Mesodermal cell (in vitro differentiated cells): ENCODE results near the gene KAZN.

Experiments used
- H3K27ac ChIP-seq: 2 replicates; pipeline ENCODE4 v1.7.0; 2013; ENCODE audit warnings: mild to moderate bottlenecking, low read depth, low read length, moderate library complexity; ENCODE audit not compliant: severe bottlenecking
- H3K36me3 ChIP-seq: 2 replicates; pipeline ENCODE4 v1.7.1; 2013; ENCODE audit warnings: mild to moderate bottlenecking, low read length, moderate library complexity; ENCODE audit not compliant: control insufficient read depth, insufficient read depth
- H3K4me1 ChIP-seq: one replicate; pipeline ENCODE4 v1.7.1; 2013; ENCODE audit warnings: mild to moderate bottlenecking, low read length; ENCODE audit not compliant: insufficient read depth, control insufficient read depth, poor library complexity, severe bottlenecking
- H3K4me3 ChIP-seq: 2 replicates; pipeline ENCODE4 v1.7.0; 2013; ENCODE audit warnings: low read length, control low read depth, mild to moderate bottlenecking; ENCODE audit not compliant: insufficient read depth, poor library complexity, severe bottlenecking; ENCODE audit errors: extremely low read depth
- H3K9me3 ChIP-seq: 2 replicates; pipeline ENCODE4 v1.7.1; 2013; ENCODE audit warnings: mild to moderate bottlenecking, low read length, moderate library complexity; ENCODE audit not compliant: control insufficient read depth
- WGBS, 2 experiments: methylation state at CpG; one replicate each; pipeline ENCODE4 v1.1.5; 2013; ENCODE audit warnings: missing lambda C conversion rate in 2 of 2; ENCODE audit not compliant: insufficient coverage in 2 of 2; 5-methylcytosine and 5-hydroxymethylcytosine counted together

KAZN gene

GRCh38 chr1:15100121-15100879 is 501.8 kb downstream of the KAZN start:
- no peaks in the 10 kb centered on the region for H3K36me3 ChIP-seq
- 33 to 40% methylated on average over 15 to 16 of the region's 16 CpGs for WGBS, 2 experiments
- peaks cover 4% of the 10 kb centered on the region for H3K9me3 ChIP-seq
- H3K27ac ChIP-seq, result no peak overlapping the region
- no peak overlapping the region for H3K4me3 ChIP-seq
- no peaks in the 10 kb centered on the region for H3K4me1 ChIP-seq

GRCh38 chr1:15100880-15101760 is 502.6 kb downstream of the KAZN start:
- Histone ChIP-seq H3K4me1 (no peaks in the 10 kb centered on the region), H3K9me3 (peaks cover 4% of the 10 kb centered on the region), H3K36me3 (no peaks in the 10 kb centered on the region), H3K27ac (no peak overlapping the region), H3K4me3 (no peak overlapping the region)
- WGBS, 2 experiments, result 63 to 67% methylated on average over 18 to 20 of the region's 21 CpGs

- 96 to 100% methylated on average over 2 to 4 of the region's 4 CpGs for WGBS, 2 experiments
- Histone ChIP-seq H3K9me3 (peaks cover 4% of the 10 kb centered on the region), H3K4me3 (no peak overlapping the region)
These were observed 503.3 kb downstream of the KAZN start for GRCh38 chr1:15101801-15102200.

GRCh38 chr1:15102646-15103045 is 504.2 kb downstream of the KAZN start:
- H3K27ac ChIP-seq, result no peak overlapping the region
- no peaks in the 10 kb centered on the region for H3K36me3 ChIP-seq
- H3K4me3 ChIP-seq, result no peak overlapping the region
- 89 to 94% methylated on average over 9 of the region's 9 CpGs for WGBS, 2 experiments
- no peaks in the 10 kb centered on the region for H3K4me1 ChIP-seq
- H3K9me3 ChIP-seq, result peaks cover 4% of the 10 kb centered on the region

More at GRCh38 chr1:15101801-15102200, 503.3 kb downstream of the KAZN start:
- H3K36me3 ChIP-seq, result no peaks in the 10 kb centered on the region
- no peaks in the 10 kb centered on the region for H3K4me1 ChIP-seq
- H3K27ac ChIP-seq, result no peak overlapping the region

- 85 to 95% methylated on average over 9 to 10 of the region's 17 CpGs for WGBS, 2 experiments
- Histone ChIP-seq H3K9me3 (peaks cover 4% of the 10 kb centered on the region), H3K4me1 (no peaks in the 10 kb centered on the region), H3K27ac (no peak overlapping the region), H3K4me3 (no peak overlapping the region), H3K36me3 (no peaks in the 10 kb centered on the region)
These were observed 504.7 kb downstream of the KAZN start for GRCh38 chr1:15103211-15103610.

GRCh38 chr1:15103906-15104305 is 505.4 kb downstream of the KAZN start:
- no peak overlapping the region for H3K4me3 ChIP-seq
- H3K4me1 ChIP-seq, result no peaks in the 10 kb centered on the region
- no peaks in the 10 kb centered on the region for H3K36me3 ChIP-seq
- WGBS, 2 experiments, result 85 to 88% methylated on average over 9 of the region's 10 CpGs
- H3K9me3 ChIP-seq, result peaks cover 4% of the 10 kb centered on the region
- no peak overlapping the region for H3K27ac ChIP-seq

GRCh38 chr1:15104768-15105167 is 506.3 kb downstream of the KAZN start:
- Histone ChIP-seq H3K36me3 (no peaks in the 10 kb centered on the region), H3K27ac (no peak overlapping the region), H3K4me3 (no peak overlapping the region), H3K9me3 (peaks cover 4% of the 10 kb centered on the region), H3K4me1 (no peaks in the 10 kb centered on the region)

- 83 to 86% methylated on average over 6 to 7 of the region's 7 CpGs for WGBS, 2 experiments
- H3K36me3 ChIP-seq, result no peaks in the 10 kb centered on the region
- H3K4me1 ChIP-seq, result no peaks in the 10 kb centered on the region
- H3K27ac ChIP-seq, result no peak overlapping the region
- H3K4me3 ChIP-seq, result no peak overlapping the region
- peaks cover 4% of the 10 kb centered on the region for H3K9me3 ChIP-seq
These were observed 508.1 kb downstream of the KAZN start for GRCh38 chr1:15106608-15107007.

- H3K36me3 ChIP-seq, result no peaks in the 10 kb centered on the region
- no peaks in the 10 kb centered on the region for H3K4me1 ChIP-seq
- H3K4me3 ChIP-seq, result no peak overlapping the region
- H3K27ac ChIP-seq, result no peak overlapping the region
- 83% methylated on average over 1 of the region's 1 CpG; no CpG with 5 or more reads in 1 of the 2 experiments for WGBS, 2 experiments
- H3K9me3 ChIP-seq, result peaks cover 4% of the 10 kb centered on the region
These were observed 508.7 kb downstream of the KAZN start for GRCh38 chr1:15107058-15107687.

GRCh38 chr1:15107911-15108310 is 509.4 kb downstream of the KAZN start:
- 26 to 42% methylated on average over 3 to 4 of the region's 4 CpGs for WGBS, 2 experiments
- no peak overlapping the region for H3K27ac ChIP-seq
- peaks cover 2% of the 10 kb centered on the region for H3K4me1 ChIP-seq
- no peaks in the 10 kb centered on the region for H3K36me3 ChIP-seq
- H3K9me3 ChIP-seq, result peaks cover 4% of the 10 kb centered on the region
- H3K4me3 ChIP-seq, result no peak overlapping the region
